ENCODE results near the gene PCDHA9. TPM values are rescaled to one million over a fixed set of nuclear protein-coding genes. Genes with fewer than 3 reads are reported as not detected.
"Not testable (repeated sequence)": the region's sequence is repeated elsewhere in the genome, so short reads cannot be mapped to it uniquely, and the experiment has no call there.

The PCDHA9 gene
- total RNA-seq, 1 experiment from 2014 or later = not detected

- Mint-ChIP-seq H3K36me3 (ENCODE audit: insufficient read depth, unreplicated experiment) (no peaks in the 10 kb centered on the region), H3K27ac (ENCODE audit: unreplicated experiment) (no peak within 1 kb of the TSS), H3K9me3 (ENCODE audit: unreplicated experiment) (no peaks in the 10 kb centered on the region), H3K4me1 (ENCODE audit: low read depth, unreplicated experiment) (no peaks in the 10 kb centered on the region), H3K27me3 (ENCODE audit: insufficient read depth, unreplicated experiment) (no peaks in the 10 kb centered on the region), H3K4me3 (ENCODE audit: unreplicated experiment) (no peak within 1 kb of the TSS)
- DNase-seq = no peak
- intact Hi-C loops (cut with micrococcal nuclease; ENCODE audit: unreplicated experiment) = no loop called here
- Histone ChIP-seq H3K4me1 (no peaks in the 10 kb centered on the region), H3K27me3 (replicated peaks; ENCODE audit: control insufficient read depth, insufficient read depth, low read length) (no peaks in the 10 kb centered on the region), H3K36me3 (ENCODE audit: control insufficient read depth, insufficient read depth, low read length) (no peaks in the 10 kb centered on the region), H3K9me3 (no peaks in the 10 kb centered on the region; the same call in none of the 2 replicates), H3K4me3 (ENCODE audit: low read depth, low read length) (no peak within 1 kb of the TSS)
- no TSS peak for BruUV-seq (replicated peaks)
- ChIA-PET CTCF (no interaction called here), POLR2A (no interaction called here)
- no peak for TF ChIP-seq CTCF (IDR thresholded peaks at IDR 0.05; ENCODE audit: insufficient read depth in 1 of 2, low read depth in 1 of 2, low read length in 1 of 2, severe bottlenecking in 1 of 2, unreplicated experiment in 1 of 2)
These were observed 14.2 kb upstream of the PCDHA9 start, which contains the start of gene PCDHA7 for GRCh38 chr5:140833993-140834392. Gene PCDHA7 (plus strand): TSS chr5:140834269. CDS start chr5:140834384, 115 bp downstream.

GRCh38 chr5:140834439-140835008 lies 13.7 kb upstream of the PCDHA9 start:
- DNase-seq; H3K27ac Mint-ChIP-seq (ENCODE audit: unreplicated experiment); H3K4me3 Mint-ChIP-seq (ENCODE audit: unreplicated experiment); H3K36me3 Mint-ChIP-seq (ENCODE audit: insufficient read depth, unreplicated experiment); H3K4me1 Mint-ChIP-seq (ENCODE audit: low read depth, unreplicated experiment); BruUV-seq (replicated peaks); H3K4me3 ChIP-seq (ENCODE audit: low read depth, low read length); CTCF ChIA-PET; H3K36me3 ChIP-seq (ENCODE audit: control insufficient read depth, insufficient read depth, low read length); intact Hi-C loops (cut with micrococcal nuclease; ENCODE audit: unreplicated experiment); H3K4me1 ChIP-seq; H3K27me3 ChIP-seq (replicated peaks; ENCODE audit: control insufficient read depth, insufficient read depth, low read length); H3K27me3 Mint-ChIP-seq (ENCODE audit: insufficient read depth, unreplicated experiment); H3K9me3 ChIP-seq; H3K9me3 Mint-ChIP-seq (ENCODE audit: unreplicated experiment); POLR2A ChIA-PET: not testable (repeated sequence)

- no peak for DNase-seq
- no peaks in the 10 kb centered on the region for H3K36me3 Mint-ChIP-seq (ENCODE audit: insufficient read depth, unreplicated experiment)
- H3K27ac Mint-ChIP-seq (ENCODE audit: unreplicated experiment) = no peak overlapping the region
- Histone ChIP-seq H3K36me3 (ENCODE audit: control insufficient read depth, insufficient read depth, low read length) (no peaks in the 10 kb centered on the region), H3K9me3 (no peaks in the 10 kb centered on the region; the same call in none of the 2 replicates), H3K4me3 (ENCODE audit: low read depth, low read length) (no peak overlapping the region), H3K27me3 (replicated peaks; ENCODE audit: control insufficient read depth, insufficient read depth, low read length) (no peaks in the 10 kb centered on the region), H3K4me1 (no peaks in the 10 kb centered on the region)
- TF ChIP-seq CTCF (IDR thresholded peaks at IDR 0.05; ENCODE audit: insufficient read depth in 1 of 2, low read depth in 1 of 2, low read length in 1 of 2, severe bottlenecking in 1 of 2, unreplicated experiment in 1 of 2) = no peak
- no peaks in the 10 kb centered on the region for H3K27me3 Mint-ChIP-seq (ENCODE audit: insufficient read depth, unreplicated experiment)
- CTCF ChIA-PET = no interaction called here
- intact Hi-C loops (cut with micrococcal nuclease; ENCODE audit: unreplicated experiment) = no loop called here
- no peaks in the 10 kb centered on the region for H3K9me3 Mint-ChIP-seq (ENCODE audit: unreplicated experiment)
- POLR2A ChIA-PET = no interaction called here
- BruUV-seq (replicated peaks) = no TSS peak
- H3K4me3 Mint-ChIP-seq (ENCODE audit: unreplicated experiment) = no peak overlapping the region
- no peaks in the 10 kb centered on the region for H3K4me1 Mint-ChIP-seq (ENCODE audit: low read depth, unreplicated experiment)
These were observed 12.3 kb upstream of the PCDHA9 start for GRCh38 chr5:140835622-140836510.
